Ectodermal cell (in vitro differentiated cells): ENCODE data around the gene HNRNPA0.

ENCODE experiments used
- H3K27ac ChIP-seq: 2 replicates; pipeline ENCODE4 v1.7.0; 2013; ENCODE audit warnings: mild to moderate bottlenecking, low read depth, low read length; ENCODE audit not compliant: insufficient read depth, poor library complexity, severe bottlenecking
- H3K27me3 ChIP-seq: 2 replicates; pipeline ENCODE4 v1.7.0; 2013; ENCODE audit warnings: mild to moderate bottlenecking, low read length; ENCODE audit not compliant: insufficient read depth, control insufficient read depth, poor library complexity, severe bottlenecking
- H3K36me3 ChIP-seq: one replicate; pipeline ENCODE4 v1.7.0; 2013; ENCODE audit warnings: low read length; ENCODE audit not compliant: control insufficient read depth, insufficient read depth
- H3K4me1 ChIP-seq: one replicate; pipeline ENCODE4 v1.7.0; 2013; ENCODE audit warnings: low read length; ENCODE audit not compliant: control insufficient read depth, insufficient read depth
- H3K4me3 ChIP-seq: 2 replicates; pipeline ENCODE4 v1.7.0; 2013; ENCODE audit warnings: low read depth, low read length, control low read depth; ENCODE audit not compliant: insufficient read depth
- H3K9me3 ChIP-seq: 2 replicates; pipeline ENCODE4 v1.7.0; 2013; ENCODE audit warnings: mild to moderate bottlenecking, low read length, moderate library complexity; ENCODE audit not compliant: control insufficient read depth
- WGBS, 2 experiments: methylation state at CpG; one replicate each; pipeline ENCODE4 v1.1.7; 2013; ENCODE audit warnings: missing lambda C conversion rate in 2 of 2; 5-methylcytosine and 5-hydroxymethylcytosine counted together

Gene HNRNPA0

GRCh38 chr5:137728048-137728447 lies 26.1 kb downstream of the HNRNPA0 start:
- WGBS, 2 experiments: 95% methylated on average over 1 of the region's 1 CpG; no CpG with 5 or more reads in 1 of the 2 experiments
- Histone ChIP-seq H3K4me3 (no peak overlapping the region), H3K27me3 (no peaks in the 10 kb centered on the region), H3K27ac (no peak overlapping the region), H3K9me3 (no peaks in the 10 kb centered on the region), H3K4me1 (no peaks in the 10 kb centered on the region), H3K36me3 (no peaks in the 10 kb centered on the region)

- Histone ChIP-seq H3K27ac (no peak overlapping the region), H3K27me3 (no peaks in the 10 kb centered on the region), H3K4me3 (no peak overlapping the region), H3K9me3 (no peaks in the 10 kb centered on the region), H3K36me3 (no peaks in the 10 kb centered on the region), H3K4me1 (no peaks in the 10 kb centered on the region)
- 93 to 94% methylated on average over 2 of the region's 2 CpGs for WGBS, 2 experiments
Observed at GRCh38 chr5:137727623-137728022, 26.5 kb downstream of the HNRNPA0 start.

GRCh38 chr5:137724251-137724650 lies 29.9 kb downstream of the HNRNPA0 start:
- Histone ChIP-seq H3K9me3 (no peaks in the 10 kb centered on the region), H3K4me1 (no peaks in the 10 kb centered on the region)
- WGBS, 2 experiments: 93 to 100% methylated on average over 2 of the region's 2 CpGs

GRCh38 chr5:137718611-137719010 lies 35.6 kb downstream of the HNRNPA0 start:
- no peaks in the 10 kb centered on the region for H3K9me3 ChIP-seq
- no peaks in the 10 kb centered on the region for H3K4me1 ChIP-seq
- no peak overlapping the region for H3K4me3 ChIP-seq
- no peaks in the 10 kb centered on the region for H3K27me3 ChIP-seq
- no peak overlapping the region for H3K27ac ChIP-seq
- no peaks in the 10 kb centered on the region for H3K36me3 ChIP-seq

More at GRCh38 chr5:137724251-137724650, 29.9 kb downstream of the HNRNPA0 start:
- Histone ChIP-seq H3K27ac (no peak overlapping the region), H3K4me3 (no peak overlapping the region), H3K27me3 (no peaks in the 10 kb centered on the region), H3K36me3 (no peaks in the 10 kb centered on the region)

- H3K9me3 ChIP-seq: no peaks in the 10 kb centered on the region
- no peaks in the 10 kb centered on the region for H3K4me1 ChIP-seq
- H3K27me3 ChIP-seq: no peaks in the 10 kb centered on the region
- no peaks in the 10 kb centered on the region for H3K36me3 ChIP-seq
- no peak overlapping the region for H3K27ac ChIP-seq
- H3K4me3 ChIP-seq: no peak overlapping the region
- WGBS, 2 experiments: 95 to 98% methylated on average over 3 of the region's 3 CpGs
Observed at GRCh38 chr5:137716337-137716736, 37.8 kb downstream of the HNRNPA0 start.

GRCh38 chr5:137715456-137715855 lies 38.7 kb downstream of the HNRNPA0 start:
- WGBS, 2 experiments: 95 to 98% methylated on average over 1 of the region's 1 CpG
- H3K27ac ChIP-seq: no peak overlapping the region
- no peaks in the 10 kb centered on the region for H3K4me1 ChIP-seq

GRCh38 chr5:137714946-137715345 lies 39.2 kb downstream of the HNRNPA0 start:
- Histone ChIP-seq H3K27ac (no peak overlapping the region), H3K36me3 (no peaks in the 10 kb centered on the region), H3K4me1 (no peaks in the 10 kb centered on the region), H3K9me3 (no peaks in the 10 kb centered on the region), H3K27me3 (no peaks in the 10 kb centered on the region), H3K4me3 (no peak overlapping the region)

More at GRCh38 chr5:137715456-137715855, 38.7 kb downstream of the HNRNPA0 start:
- Histone ChIP-seq H3K4me3 (no peak overlapping the region), H3K27me3 (no peaks in the 10 kb centered on the region), H3K36me3 (no peaks in the 10 kb centered on the region), H3K9me3 (no peaks in the 10 kb centered on the region)

- H3K36me3 ChIP-seq: no peaks in the 10 kb centered on the region
- no peak overlapping the region for H3K27ac ChIP-seq
- no peaks in the 10 kb centered on the region for H3K27me3 ChIP-seq
- H3K9me3 ChIP-seq: no peaks in the 10 kb centered on the region
- WGBS, 2 experiments: 93 to 100% methylated on average over 2 of the region's 2 CpGs
- H3K4me1 ChIP-seq: no peaks in the 10 kb centered on the region
- no peak overlapping the region for H3K4me3 ChIP-seq
Observed at GRCh38 chr5:137714494-137714893, 39.7 kb downstream of the HNRNPA0 start.

- no peaks in the 10 kb centered on the region for H3K9me3 ChIP-seq
- no peaks in the 10 kb centered on the region for H3K27me3 ChIP-seq
- no peaks in the 10 kb centered on the region for H3K36me3 ChIP-seq
- WGBS, 2 experiments: 94 to 96% methylated on average over 1 to 2 of the region's 2 CpGs
- H3K27ac ChIP-seq: no peak overlapping the region
- H3K4me3 ChIP-seq: no peak overlapping the region
- no peaks in the 10 kb centered on the region for H3K4me1 ChIP-seq
Observed at GRCh38 chr5:137712139-137712667, 42.0 kb downstream of the HNRNPA0 start.

- H3K4me1 ChIP-seq: no peaks in the 10 kb centered on the region
- H3K36me3 ChIP-seq: no peaks in the 10 kb centered on the region
- no peak overlapping the region for H3K4me3 ChIP-seq
- H3K27me3 ChIP-seq: no peaks in the 10 kb centered on the region
- no peaks in the 10 kb centered on the region for H3K9me3 ChIP-seq
- no peak overlapping the region for H3K27ac ChIP-seq
- 88 to 93% methylated on average over 5 of the region's 5 CpGs for WGBS, 2 experiments
Observed at GRCh38 chr5:137710086-137710485, 44.1 kb downstream of the HNRNPA0 start.
